RWPE2 (cell line): Measurements from ENCODE around the gene BEND3.

Experiments used
- ATAC-seq: fragments of 200-7000 bp; cut with Tn5 transposase; 3 replicates; pipeline ENCODE4 v1.9.1; 2021; ENCODE audit warnings: low read depth
- DNase-seq: peaks from one replicate; pipeline ENCODE4 v3.0.0-alpha.2; 2020; ENCODE audit warnings: low spot score
- H3K27ac ChIP-seq: fragments of 450-650 bp; 2 replicates; pipeline ENCODE4 v1.5.1; 2017; ENCODE audit warnings: mild to moderate bottlenecking; ENCODE audit not compliant: poor library complexity, severe bottlenecking
- H3K27me3 ChIP-seq: fragments of 250-450 bp; sonication (Bioruptor Pico); 2 replicates; pipeline ENCODE4 v1.5.1; 2021; ENCODE audit warnings: mild to moderate bottlenecking, moderate library complexity; ENCODE audit not compliant: insufficient read depth, poor library complexity, severe bottlenecking
- H3K36me3 ChIP-seq: fragments of 250-450 bp; sonication (Bioruptor Pico); 2 replicates; pipeline ENCODE4 v1.5.1; 2020; ENCODE audit warnings: low read depth, mild to moderate bottlenecking, moderate library complexity
- H3K4me1 ChIP-seq: fragments of 250-450 bp; sonication (Bioruptor Pico); 2 replicates; pipeline ENCODE4 v1.5.1; 2021; ENCODE audit warnings: mild to moderate bottlenecking, moderate library complexity; ENCODE audit not compliant: insufficient read depth, poor library complexity, severe bottlenecking
- H3K4me3 ChIP-seq: fragments of 250-450 bp; sonication (Bioruptor Pico); 2 replicates; pipeline ENCODE4 v1.5.1; 2021; ENCODE audit warnings: mild to moderate bottlenecking, moderate library complexity; ENCODE audit not compliant: severe bottlenecking
- H3K9me3 ChIP-seq: fragments of 250-450 bp; sonication (Bioruptor Pico); 2 replicates; pipeline ENCODE4 v1.5.1; 2021; ENCODE audit warnings: mild to moderate bottlenecking, moderate library complexity; ENCODE audit not compliant: severe bottlenecking
- TF ChIP-seq, protein P1 (sequence below): fragments of 450-650 bp; IDR thresholded peaks from one replicate; pipeline ENCODE4 v1.5.1; 2017; ENCODE audit warnings: mild to moderate bottlenecking, moderate library complexity; ENCODE audit not compliant: poor library complexity, severe bottlenecking

BEND3 gene

DNA sequence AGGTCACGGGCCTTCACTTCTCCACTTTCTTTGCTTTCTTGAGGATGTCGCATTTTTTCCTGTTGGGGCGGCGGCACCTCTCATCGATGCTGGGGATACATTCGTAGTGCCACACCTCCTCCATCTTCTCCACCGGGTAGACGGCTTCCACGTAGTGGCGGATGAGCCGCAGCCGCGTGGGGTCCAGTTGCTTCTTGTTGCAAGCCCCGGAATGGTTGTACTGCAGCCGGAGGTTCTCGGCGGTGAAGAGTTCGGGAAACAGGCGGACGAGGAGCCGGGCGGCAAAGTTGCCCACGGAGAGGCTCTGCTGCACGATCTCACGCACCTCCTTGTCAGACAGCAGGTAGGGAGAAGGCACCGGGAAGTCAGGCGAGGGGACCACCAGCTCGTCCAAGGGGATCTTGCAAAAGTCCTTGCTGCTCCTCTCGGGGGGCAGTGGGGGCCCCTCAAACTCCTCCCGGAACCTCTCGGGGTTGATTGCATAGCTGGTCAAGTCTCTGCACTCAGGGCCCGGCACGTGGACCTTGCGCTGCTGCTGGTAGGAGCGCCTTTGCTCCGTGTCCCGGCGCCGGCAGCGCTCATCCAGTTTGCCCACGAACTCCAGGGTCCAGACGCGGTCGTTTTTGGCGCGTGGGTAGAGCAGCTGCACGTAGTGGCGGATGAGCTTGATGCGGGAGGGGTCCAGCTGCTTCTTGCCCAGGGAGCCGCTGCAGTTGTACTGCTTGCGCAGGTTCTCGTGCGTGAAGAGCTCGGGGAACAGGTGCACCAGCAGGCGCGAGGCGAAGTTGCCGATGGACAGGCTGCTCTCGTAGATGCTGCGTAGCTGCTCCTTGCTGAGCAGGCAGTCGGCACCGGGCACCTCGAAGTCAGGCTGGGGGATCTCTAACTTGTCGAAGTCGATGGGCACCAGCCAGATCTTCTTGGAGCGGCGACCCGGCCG, 46.4 kb downstream of the BEND3 start:
- ATAC-seq (no peak), DNase-seq (no peak)
- peaks cover 5% of the 10 kb centered on the region for H3K4me1 ChIP-seq
- no peaks in the 10 kb centered on the region for H3K9me3 ChIP-seq
- TF ChIP-seq, protein P1, sequence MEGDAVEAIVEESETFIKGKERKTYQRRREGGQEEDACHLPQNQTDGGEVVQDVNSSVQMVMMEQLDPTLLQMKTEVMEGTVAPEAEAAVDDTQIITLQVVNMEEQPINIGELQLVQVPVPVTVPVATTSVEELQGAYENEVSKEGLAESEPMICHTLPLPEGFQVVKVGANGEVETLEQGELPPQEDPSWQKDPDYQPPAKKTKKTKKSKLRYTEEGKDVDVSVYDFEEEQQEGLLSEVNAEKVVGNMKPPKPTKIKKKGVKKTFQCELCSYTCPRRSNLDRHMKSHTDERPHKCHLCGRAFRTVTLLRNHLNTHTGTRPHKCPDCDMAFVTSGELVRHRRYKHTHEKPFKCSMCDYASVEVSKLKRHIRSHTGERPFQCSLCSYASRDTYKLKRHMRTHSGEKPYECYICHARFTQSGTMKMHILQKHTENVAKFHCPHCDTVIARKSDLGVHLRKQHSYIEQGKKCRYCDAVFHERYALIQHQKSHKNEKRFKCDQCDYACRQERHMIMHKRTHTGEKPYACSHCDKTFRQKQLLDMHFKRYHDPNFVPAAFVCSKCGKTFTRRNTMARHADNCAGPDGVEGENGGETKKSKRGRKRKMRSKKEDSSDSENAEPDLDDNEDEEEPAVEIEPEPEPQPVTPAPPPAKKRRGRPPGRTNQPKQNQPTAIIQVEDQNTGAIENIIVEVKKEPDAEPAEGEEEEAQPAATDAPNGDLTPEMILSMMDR, result no peak
- no peak overlapping the region for H3K27ac ChIP-seq
- no peaks in the 10 kb centered on the region for H3K27me3 ChIP-seq
- no peak overlapping the region for H3K4me3 ChIP-seq
- no peaks in the 10 kb centered on the region for H3K36me3 ChIP-seq

DNA sequence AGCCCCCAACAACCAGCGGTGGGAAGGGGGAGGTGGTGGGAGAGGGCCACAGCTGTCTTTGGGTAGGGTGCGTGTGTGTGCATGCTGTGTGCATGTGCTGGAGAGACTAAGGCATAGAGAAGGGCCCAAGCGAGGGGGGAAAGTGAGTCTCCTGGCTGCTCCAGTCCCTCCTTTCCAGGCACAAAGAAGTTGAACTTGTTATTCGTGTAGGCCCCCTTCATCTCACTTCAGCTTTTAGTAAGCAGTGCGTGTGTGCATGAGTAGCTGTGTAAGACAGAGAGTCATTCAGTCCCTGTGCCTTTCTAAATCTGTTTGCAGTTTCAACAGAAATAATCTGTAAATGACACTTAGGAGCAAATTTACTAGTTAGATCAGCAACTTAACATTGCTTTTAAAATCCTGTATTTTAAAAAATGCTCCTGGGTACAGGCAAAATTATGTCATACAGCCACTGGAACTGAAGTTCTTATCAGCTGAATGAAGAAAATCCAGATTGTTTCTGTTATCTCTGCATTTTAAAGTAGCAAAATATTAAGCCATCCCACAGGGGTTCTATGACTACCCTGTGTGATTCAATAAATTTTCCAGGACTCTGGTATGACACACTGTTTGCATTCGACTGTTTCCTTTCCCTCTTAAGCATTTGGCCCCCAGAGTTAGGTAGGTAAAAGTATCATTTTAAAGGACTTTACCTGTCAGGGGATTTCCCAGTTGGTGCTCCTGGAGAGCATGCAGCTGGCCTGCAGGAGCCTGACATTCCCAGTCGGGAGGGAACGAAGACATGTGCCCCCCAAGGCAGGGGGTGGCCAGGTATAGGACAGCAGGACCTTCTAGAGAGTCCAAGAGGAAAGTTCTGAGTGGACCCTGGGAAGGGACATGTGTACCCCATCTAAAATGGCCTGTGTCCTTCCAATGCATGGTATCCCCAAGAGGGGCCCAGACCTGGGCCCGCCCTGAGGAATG, 48.3 kb downstream of the BEND3 start:
- H3K4me1 ChIP-seq, result peaks cover 5% of the 10 kb centered on the region
- TF ChIP-seq, protein P1, result no peak
- H3K9me3 ChIP-seq, result no peaks in the 10 kb centered on the region
- ATAC-seq (no peak), DNase-seq (no peak)
- no peaks in the 10 kb centered on the region for H3K36me3 ChIP-seq
- H3K27ac ChIP-seq, result no peak overlapping the region
- no peak overlapping the region for H3K4me3 ChIP-seq
- no peaks in the 10 kb centered on the region for H3K27me3 ChIP-seq

DNA sequence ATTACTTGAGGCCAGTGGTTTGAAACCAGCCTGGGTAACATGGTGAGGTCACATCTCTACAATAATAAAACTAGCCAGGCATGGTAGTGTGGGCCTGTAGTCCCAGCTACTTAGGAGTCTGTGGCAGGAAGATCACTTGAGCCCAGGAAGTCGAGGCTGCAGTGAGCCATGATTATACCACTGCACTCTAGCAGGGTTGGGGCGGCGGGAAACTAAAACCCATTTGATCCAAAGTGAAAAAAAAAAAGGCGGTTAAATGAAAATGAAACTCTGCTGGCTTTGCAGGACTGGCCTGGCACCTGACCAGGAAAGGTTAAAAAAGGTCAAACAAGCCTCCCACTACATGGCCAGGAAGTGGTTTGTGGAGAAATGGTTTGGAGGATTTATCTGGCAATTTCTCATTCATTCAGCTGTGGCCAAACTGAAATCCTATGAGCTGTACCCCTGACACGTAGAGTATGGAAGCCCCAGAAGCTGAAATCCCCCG, 50.7 kb downstream of the BEND3 start:
- H3K4me1 ChIP-seq, result peaks cover 5% of the 10 kb centered on the region
- TF ChIP-seq, protein P1, result no peak
- 0 out of 3 replicates have a peak, but pooled peaks have one; percentile 36 for ATAC-seq
- H3K27me3 ChIP-seq, result no peaks in the 10 kb centered on the region
- no peak overlapping the region for H3K27ac ChIP-seq
- H3K4me3 ChIP-seq, result no peak overlapping the region
- no peaks in the 10 kb centered on the region for H3K9me3 ChIP-seq
- H3K36me3 ChIP-seq, result no peaks in the 10 kb centered on the region
- DNase-seq, result no peak

DNA sequence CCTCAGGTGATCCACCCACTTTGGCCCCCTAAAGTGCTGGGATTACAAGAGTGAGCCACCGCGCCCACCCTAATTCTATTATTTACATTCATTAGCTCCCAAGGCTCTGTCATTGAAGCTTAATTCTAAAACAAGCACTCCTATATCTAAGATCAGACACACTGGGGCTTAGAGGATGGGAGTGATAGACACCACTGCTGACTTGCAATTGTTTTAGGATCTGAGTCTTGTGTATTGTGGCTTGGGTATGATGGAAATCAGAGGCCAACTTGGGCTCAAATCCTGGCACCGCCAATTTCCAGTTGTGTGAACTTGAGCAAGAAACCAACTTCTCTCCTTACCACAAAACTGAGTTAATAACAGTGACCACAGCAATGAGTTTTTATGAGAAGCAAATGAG, 52.6 kb downstream of the BEND3 start:
- H3K27me3 ChIP-seq, result no peaks in the 10 kb centered on the region
- DNase-seq (no peak), ATAC-seq (no peak)
- no peak overlapping the region for H3K4me3 ChIP-seq
- no peak overlapping the region for H3K27ac ChIP-seq
- peaks cover 5% of the 10 kb centered on the region for H3K4me1 ChIP-seq
- no peaks in the 10 kb centered on the region for H3K36me3 ChIP-seq
- TF ChIP-seq, protein P1, result no peak
- H3K9me3 ChIP-seq, result no peaks in the 10 kb centered on the region
